Ovary (tissue), 9 donors: ENCODE data around the gene ACAN. TPM values are rescaled to one million over a fixed set of nuclear protein-coding genes. Genes with fewer than 3 reads are reported as not detected.

Source experiments
- DNase-seq, 5 donors: peaks; one replicate each; pipeline ENCODE4 v3.0.0-alpha.2; 2019 to 2020
- H3K27ac ChIP-seq, 2 donors: fragments of 200-600 bp; one replicate each; pipeline versions ENCODE4 v1.5.1 to v1.8.0; 2019 to 2022
- H3K27me3 ChIP-seq: fragments of 200-600 bp; one replicate; pipeline ENCODE4 v1.8.0; 2022
- H3K36me3 ChIP-seq: fragments of 200-600 bp; sonication (generic); one replicate; pipeline ENCODE4 v1.5.1; 2019
- H3K4me1 ChIP-seq: one replicate; pipeline ENCODE4 v1.8.1; 2013; ENCODE audit warnings: mild to moderate bottlenecking, moderate library complexity; ENCODE audit not compliant: insufficient read depth
- H3K4me3 ChIP-seq: fragments of 200-600 bp; sonication (generic); one replicate; pipeline ENCODE4 v1.5.1; 2017
- H3K9me3 ChIP-seq, 2 donors: fragments of 200-600 bp in 1 of 2; sonication (generic) in 1 of 2; one replicate each; pipeline versions ENCODE4 v1.5.1 to v1.8.1; 2013 to 2019; ENCODE audit warnings: mild to moderate bottlenecking in 1 of 2, moderate library complexity in 1 of 2
- EP300 ChIP-seq: sonication (generic); formaldehyde crosslinking; IDR thresholded peaks from one replicate; pipeline ENCODE4 v1.6.1; 2017; ENCODE audit warnings: antibody characterized with exemption
- POLR2A ChIP-seq: fragments of 450-650 bp; IDR thresholded peaks from one replicate; pipeline ENCODE4 v1.6.1; 2017; ENCODE audit warnings: antibody characterized with exemption, mild to moderate bottlenecking, moderate library complexity
- WGBS, 3 donors: extraction: QIAGEN DNeasy Blood & Tissue Kit in 1 of 3; methylation state at CpG; one replicate each; pipeline versions ENCODE4 v1.1.5 to v1.1.7; 2013 to 2017; 5-methylcytosine and 5-hydroxymethylcytosine counted together
- intact Hi-C, 4 donors: fragments of 100-400 bp; cut with DNase I; formaldehyde crosslinking; loops; one replicate each; pipeline versions ENCODE4 v1.11.0 to v1.15.1; 2022 to 2023
- polyA plus RNA-seq, 2 donors: library from polyadenylated mRNA; stranded (reverse); fragments of 200-250 nt in 1 of 2; fragments of 350-450 nt in 1 of 2; fragmentation: Illumina TruSeq in 1 of 2; extraction: RNeasy Lipid Tissue Mini Kit (QIAGEN cat#74804) in 1 of 2; gene quantifications; one replicate each; pipeline ENCODE4 v1.2.3, GENCODE V29; 2013 to 2014
- total RNA-seq, 7 donors: library from RNA; depleted of rRNA in 2 of 7; stranded (reverse); fragments of >200 nt in 2 of 7; fragmentation: NEBNext Ultra II Directional in 3 of 7; extraction: Animal tissue kit (Norgen Biotek cat#: 25700) in 3 of 7; gene quantifications; one replicate each; pipeline versions ENCODE4 v1.1.0 to v1.2.4, GENCODE V29; 2016 to 2023
- TF ChIP-seq, protein P1 (sequence below), 3 donors: fragments of 450-650 bp in 2 of 3; fragments of 200-600 bp in 1 of 3; IDR thresholded peaks; one replicate each; pipeline versions ENCODE4 v1.5.1 to v1.8.0; 2016 to 2022; ENCODE audit warnings: antibody characterized with exemption in 3 of 3, mild to moderate bottlenecking in 1 of 3
- donor health status: DM: no; HTN: no; CAD: no; lungs with moderate emphysema.
- donor health status: DM: no; HTN: no; CAD: no.
- donor health status: Bipolar disorder and iron deficiency.
- donor health status: DM: yes; HTN: yes; CAD: no.
- donor health status: DM: no; HTN: no; CAD: no.
- donor health status: DM: yes; HTN: yes; CAD: no.

ACAN gene
- total and polyA plus RNA-seq, 9 donors = 0.11 to 5.1 (median 0.54) TPM; not detected in 1

DNA sequence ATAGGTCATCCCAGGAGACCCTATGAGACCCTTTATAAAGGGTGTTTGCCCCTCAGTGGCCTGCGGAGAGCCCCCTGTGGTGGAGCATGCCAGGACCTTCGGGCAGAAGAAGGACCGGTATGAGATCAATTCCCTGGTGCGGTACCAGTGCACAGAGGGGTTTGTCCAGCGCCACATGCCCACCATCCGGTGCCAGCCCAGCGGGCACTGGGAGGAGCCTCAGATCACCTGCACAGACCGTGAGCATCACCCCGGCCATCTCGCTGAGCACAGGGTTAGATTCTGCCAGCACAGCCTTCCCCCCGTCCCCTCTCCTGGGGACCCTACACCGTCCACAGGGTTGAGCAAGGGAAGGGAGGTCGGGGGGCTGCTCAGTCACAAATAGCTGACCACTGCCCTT is 70.5 kb downstream of the ACAN start:
- TF ChIP-seq, protein P1, sequence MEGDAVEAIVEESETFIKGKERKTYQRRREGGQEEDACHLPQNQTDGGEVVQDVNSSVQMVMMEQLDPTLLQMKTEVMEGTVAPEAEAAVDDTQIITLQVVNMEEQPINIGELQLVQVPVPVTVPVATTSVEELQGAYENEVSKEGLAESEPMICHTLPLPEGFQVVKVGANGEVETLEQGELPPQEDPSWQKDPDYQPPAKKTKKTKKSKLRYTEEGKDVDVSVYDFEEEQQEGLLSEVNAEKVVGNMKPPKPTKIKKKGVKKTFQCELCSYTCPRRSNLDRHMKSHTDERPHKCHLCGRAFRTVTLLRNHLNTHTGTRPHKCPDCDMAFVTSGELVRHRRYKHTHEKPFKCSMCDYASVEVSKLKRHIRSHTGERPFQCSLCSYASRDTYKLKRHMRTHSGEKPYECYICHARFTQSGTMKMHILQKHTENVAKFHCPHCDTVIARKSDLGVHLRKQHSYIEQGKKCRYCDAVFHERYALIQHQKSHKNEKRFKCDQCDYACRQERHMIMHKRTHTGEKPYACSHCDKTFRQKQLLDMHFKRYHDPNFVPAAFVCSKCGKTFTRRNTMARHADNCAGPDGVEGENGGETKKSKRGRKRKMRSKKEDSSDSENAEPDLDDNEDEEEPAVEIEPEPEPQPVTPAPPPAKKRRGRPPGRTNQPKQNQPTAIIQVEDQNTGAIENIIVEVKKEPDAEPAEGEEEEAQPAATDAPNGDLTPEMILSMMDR (IDR thresholded peaks at IDR 0.05) = no peak
- TF ChIP-seq EP300 = no peak
- Histone ChIP-seq H3K36me3 (no peaks in the 10 kb centered on the region), H3K4me3 (no peak overlapping the region), H3K27ac (no peak overlapping the region), H3K9me3 (no peaks in the 10 kb centered on the region), H3K4me1 (no peaks in the 10 kb centered on the region), H3K27me3 (no peaks in the 10 kb centered on the region)
- WGBS, 3 donors = 88 to 91% (median 90%) methylated on average over 13 of the region's 13 CpGs
- intact Hi-C loops = no loop called here
- no peak for DNase-seq

DNA sequence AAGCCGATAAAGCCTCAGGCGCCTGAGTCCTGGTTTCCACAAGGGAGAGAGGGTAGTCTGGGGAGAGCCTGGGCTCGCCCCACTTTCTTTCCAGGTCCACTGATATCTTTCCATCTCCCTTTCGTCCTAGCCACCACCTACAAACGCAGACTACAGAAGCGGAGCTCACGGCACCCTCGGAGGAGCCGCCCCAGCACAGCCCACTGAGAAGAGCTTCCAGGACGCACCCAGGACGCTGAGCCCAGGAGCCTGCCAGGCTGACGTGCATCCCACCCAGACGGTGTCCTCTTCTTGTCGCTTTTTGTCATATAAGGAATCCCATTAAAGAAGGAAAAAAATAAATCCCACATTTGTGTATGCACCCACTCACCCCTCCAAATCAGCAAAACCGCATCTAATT is 71.0 kb downstream of the ACAN start:
- intact Hi-C loops = no loop called here
- H3K36me3 ChIP-seq = no peaks in the 10 kb centered on the region
- 38 to 65% (median 40%) methylated on average over 15 of the region's 15 CpGs for WGBS, 3 donors

DNA sequence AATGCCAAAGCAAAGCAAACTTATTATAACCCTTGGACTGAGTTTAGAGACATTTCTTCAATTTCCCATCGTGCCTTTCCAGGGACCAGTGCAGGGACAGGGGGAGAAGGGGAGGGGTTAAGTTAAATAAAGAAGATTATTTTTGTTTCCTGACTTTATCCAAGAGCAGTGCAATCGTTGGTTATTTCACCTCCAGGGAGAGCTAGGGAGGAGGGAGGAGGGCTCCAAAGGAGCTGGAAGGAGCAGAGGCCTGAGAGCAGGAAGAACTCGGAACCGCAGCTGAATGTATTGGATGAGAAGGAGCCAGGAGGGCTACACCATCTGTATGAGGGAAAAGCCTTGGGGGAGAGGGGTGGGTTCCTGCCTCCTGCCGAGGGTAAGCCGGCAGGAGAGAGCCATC is 71.4 kb downstream of the ACAN start:
- intact Hi-C loops = no loop called here
- H3K27me3 ChIP-seq = no peaks in the 10 kb centered on the region

More for the DNA sequence above, 71.0 kb downstream of the ACAN start:
- H3K27ac ChIP-seq = no peak overlapping the region
- no peaks in the 10 kb centered on the region for H3K4me1 ChIP-seq
- H3K9me3 ChIP-seq = no peaks in the 10 kb centered on the region
- H3K27me3 ChIP-seq = no peaks in the 10 kb centered on the region
- H3K4me3 ChIP-seq = no peak overlapping the region
- TF ChIP-seq, protein P1 (IDR thresholded peaks at IDR 0.05) = no peak
- no peak for TF ChIP-seq EP300
- TF ChIP-seq POLR2A = no peak
- DNase-seq = no peak

DNA sequence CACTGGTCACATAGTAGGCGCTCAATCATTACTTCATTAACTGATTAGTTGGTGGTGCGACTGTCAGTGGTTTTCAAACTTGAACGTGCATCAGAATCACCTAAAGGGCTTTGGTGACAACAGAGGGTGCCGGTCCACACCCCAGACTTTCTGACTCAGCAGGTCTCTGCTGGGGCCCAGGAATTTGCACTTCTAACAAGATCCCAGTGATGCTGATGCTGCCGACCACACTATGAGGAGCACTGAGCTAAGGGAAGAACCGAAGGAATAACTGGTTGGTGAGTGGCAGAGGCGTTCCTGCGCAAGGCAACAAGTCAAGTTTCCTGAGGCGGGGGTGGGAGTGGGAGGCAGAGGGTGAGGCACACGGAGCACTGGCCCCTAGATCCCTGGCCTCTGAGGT is 73.3 kb downstream of the ACAN start:
- H3K4me3 ChIP-seq = no peak overlapping the region
- H3K27me3 ChIP-seq = no peaks in the 10 kb centered on the region
- intact Hi-C loops = no loop called here
- no peak overlapping the region for H3K27ac ChIP-seq
- no peaks in the 10 kb centered on the region for H3K4me1 ChIP-seq
- TF ChIP-seq POLR2A (no peak), EP300 (no peak)
- TF ChIP-seq, protein P1 (IDR thresholded peaks at IDR 0.05) = no peak
- no peaks in the 10 kb centered on the region for H3K36me3 ChIP-seq
- no peaks in the 10 kb centered on the region for H3K9me3 ChIP-seq
- WGBS, 3 donors = 83 to 86% (median 84%) methylated on average over 10 of the region's 10 CpGs
- no peak for DNase-seq

More for the DNA sequence above, 71.4 kb downstream of the ACAN start:
- 5 to 20% (median 5%) methylated on average over 6 of the region's 6 CpGs for WGBS, 3 donors
- no peak for DNase-seq
- Histone ChIP-seq H3K9me3 (no peaks in the 10 kb centered on the region), H3K36me3 (no peaks in the 10 kb centered on the region), H3K27ac (no peak overlapping the region), H3K4me1 (no peaks in the 10 kb centered on the region), H3K4me3 (no peak overlapping the region)
- TF ChIP-seq POLR2A (no peak), EP300 (no peak)
- TF ChIP-seq, protein P1 (IDR thresholded peaks at IDR 0.05) = no peak

DNA sequence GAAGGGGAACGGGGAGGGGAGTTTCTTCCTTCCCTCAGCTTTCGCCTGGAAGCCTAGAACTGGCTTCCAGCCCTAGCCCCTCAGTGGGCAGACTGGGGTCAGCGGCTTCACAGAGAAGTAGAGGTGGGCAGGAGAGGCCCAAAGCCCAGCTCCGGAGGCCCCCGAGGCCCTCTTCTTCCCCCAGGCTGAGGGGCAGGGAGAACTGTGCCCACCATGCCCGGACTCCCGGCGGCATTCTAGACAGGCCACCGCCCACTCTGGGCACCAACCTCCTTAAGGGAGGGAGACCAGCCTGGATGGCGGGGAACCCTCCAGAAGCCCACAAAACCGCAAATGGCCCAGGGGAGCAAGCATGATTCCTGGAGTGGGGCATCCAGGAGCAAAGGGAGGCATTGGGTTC is 74.2 kb downstream of the ACAN start:
- H3K4me3 ChIP-seq = no peak overlapping the region

More for the DNA sequence above, 74.2 kb downstream of the ACAN start:
- no peak for DNase-seq
- Histone ChIP-seq H3K9me3 (no peaks in the 10 kb centered on the region), H3K36me3 (no peaks in the 10 kb centered on the region), H3K27me3 (no peaks in the 10 kb centered on the region), H3K27ac (no peak overlapping the region), H3K4me1 (no peaks in the 10 kb centered on the region)
- WGBS, 3 donors = 87 to 95% (median 92%) methylated on average over 11 of the region's 11 CpGs
- TF ChIP-seq, protein P1 (IDR thresholded peaks at IDR 0.05) = no peak
- intact Hi-C loops = no loop called here
